Stimulated activated CD8-positive, alpha-beta memory T cell treated with anti-CD3 and anti-CD28 coated beads, Interleukin-7, amount 100 ng/mL, for 4 hours (primary cell): Measurements from ENCODE around the gene ZNF711.
"Not testable (repeated sequence)": the region's sequence is repeated elsewhere in the genome, so short reads cannot be mapped to it uniquely, and the experiment has no call there.

Experiments
- DNase-seq, 2 donors: peaks; one replicate each; pipeline ENCODE4 v3.0.0-alpha.2; 2020; ENCODE audit warnings: low read depth in 2 of 2

ZNF711 gene

GRCh38 chrX:85243761-85244449 lies at the start of gene ZNF711, which contains the start of gene SATL1:
Gene ZNF711 (plus strand): TSS chrX:85243991. CDS start chrX:85247573, 3,582 bp downstream.
Gene SATL1 (minus strand): TSS chrX:85243779. CDS start chrX:85108968, 134,811 bp downstream.
- peak in 1 of 2 donors; percentile 7 for DNase-seq

GRCh38 chrX:85196319-85196718 lies 47.5 kb upstream of the ZNF711 start:
- no peak for DNase-seq

- no peak for DNase-seq
Observed at GRCh38 chrX:85203461-85203970, 40.3 kb upstream of the ZNF711 start.

DNA sequence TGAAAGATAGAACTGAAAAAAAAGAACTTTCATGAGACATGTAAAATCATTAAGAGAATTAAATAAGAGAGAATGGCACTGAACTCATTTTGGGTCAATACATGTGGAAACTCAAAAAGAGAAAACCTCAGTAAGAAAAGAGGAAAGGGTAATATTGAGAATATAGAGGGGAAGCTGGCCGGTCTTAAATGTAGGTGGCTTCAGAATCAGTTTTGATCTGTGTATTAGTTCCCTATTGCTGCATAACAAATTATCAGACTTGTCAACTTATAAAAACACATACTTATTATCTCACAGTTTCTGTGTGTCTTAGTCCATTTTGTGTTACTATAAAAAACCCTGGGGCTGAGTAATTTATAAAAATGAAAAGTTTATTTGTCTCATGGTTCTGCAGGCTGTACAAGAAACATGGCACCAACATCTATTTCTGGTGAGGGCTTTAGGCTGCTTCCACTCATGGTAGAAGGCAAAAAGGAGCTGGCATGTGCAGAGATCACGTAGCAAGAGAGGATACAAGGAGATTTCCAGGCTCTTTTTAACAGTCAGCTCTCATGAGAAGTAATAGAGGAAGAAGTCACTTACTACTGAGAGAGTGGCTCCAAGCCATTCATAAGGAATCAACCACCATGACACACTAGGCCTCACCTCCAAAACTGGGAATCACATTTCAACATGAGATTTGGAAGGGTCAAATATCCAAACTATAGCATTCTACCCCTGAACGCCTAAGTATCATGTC lies 29.8 kb upstream of the ZNF711 start:
- no peak for DNase-seq

DNA sequence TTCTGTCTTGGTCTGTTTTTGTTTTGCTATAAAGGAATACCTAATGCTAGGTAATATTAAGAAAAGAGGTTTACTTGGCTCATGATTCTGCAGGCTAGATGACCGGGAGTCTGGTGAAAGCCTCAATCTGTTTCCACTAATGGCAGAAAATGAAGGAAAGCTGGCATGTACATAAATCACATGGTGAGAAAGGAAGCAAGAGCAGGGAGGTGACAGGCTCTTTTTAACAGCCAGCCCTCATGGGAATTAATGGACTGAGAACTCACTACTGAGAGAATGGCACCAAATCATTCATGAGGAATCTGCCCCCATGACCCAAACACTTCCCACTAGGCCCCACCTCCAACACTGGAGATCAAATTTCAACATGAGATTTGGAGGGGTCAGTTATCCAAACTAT lies 27.8 kb upstream of the ZNF711 start:
- no peak for DNase-seq

DNA sequence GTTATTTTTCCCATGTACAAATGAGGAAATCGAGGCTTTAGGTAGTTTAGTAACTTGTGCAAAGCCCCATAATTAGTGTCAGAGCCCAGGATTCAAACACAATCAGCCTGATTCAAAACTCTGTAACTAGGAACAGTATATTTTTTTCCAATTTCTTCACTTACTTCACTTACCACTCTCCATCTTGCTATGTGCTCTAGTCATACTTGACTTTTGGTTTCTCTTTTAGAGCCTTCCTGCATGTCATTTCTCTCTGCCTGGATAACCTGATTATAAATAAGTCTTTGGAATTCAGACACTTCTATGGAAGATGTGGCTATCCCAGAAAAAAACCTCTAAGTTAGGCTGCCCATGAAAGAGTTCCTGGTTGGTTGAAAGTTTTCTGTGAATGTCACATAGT lies 22.4 kb upstream of the ZNF711 start:
- DNase-seq: no peak

DNA sequence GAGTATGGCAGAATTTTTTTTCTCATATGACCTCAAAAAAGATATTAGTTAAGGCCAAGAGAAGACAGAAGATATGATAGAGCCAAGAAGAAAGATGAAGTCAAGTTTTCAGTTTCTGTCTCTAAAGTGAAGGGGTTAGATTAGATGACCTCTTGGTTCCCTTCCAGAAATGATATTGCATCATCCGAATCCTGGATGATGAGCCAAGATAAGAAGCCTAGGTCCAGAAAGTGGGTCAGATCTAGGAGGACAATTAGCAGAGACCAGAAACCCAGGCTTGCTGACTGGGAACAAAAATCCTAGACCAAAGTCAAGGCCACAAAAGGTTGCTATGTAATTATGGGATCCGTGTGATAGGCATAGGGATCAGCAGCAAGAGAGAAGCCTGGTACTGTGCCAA lies 20.4 kb upstream of the ZNF711 start:
- no peak for DNase-seq

DNA sequence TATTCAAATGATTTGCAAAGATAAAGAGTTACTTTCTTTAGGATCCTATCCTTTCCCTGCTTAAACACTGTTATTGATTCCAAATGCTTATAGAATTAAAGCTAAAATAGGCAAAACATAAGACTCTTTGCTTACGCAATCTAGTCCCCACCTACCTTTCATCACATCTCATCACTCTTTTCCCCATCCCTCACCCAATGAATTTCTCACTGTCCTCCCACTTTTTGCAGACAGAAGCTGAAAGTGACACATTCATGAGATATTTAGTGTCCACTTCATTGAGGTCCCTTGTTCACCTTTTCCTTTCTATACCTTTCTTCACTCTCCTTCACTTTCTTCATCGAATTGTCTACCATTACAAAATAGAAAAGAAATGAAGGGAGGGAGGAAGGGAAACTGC lies 636 bp upstream of the ZNF711 start:
- DNase-seq: no peak

GRCh38 chrX:85244450-85245211 lies 840 bp downstream of the ZNF711 start:
- peak in 1 of 2 donors; percentile 0 for DNase-seq

DNA sequence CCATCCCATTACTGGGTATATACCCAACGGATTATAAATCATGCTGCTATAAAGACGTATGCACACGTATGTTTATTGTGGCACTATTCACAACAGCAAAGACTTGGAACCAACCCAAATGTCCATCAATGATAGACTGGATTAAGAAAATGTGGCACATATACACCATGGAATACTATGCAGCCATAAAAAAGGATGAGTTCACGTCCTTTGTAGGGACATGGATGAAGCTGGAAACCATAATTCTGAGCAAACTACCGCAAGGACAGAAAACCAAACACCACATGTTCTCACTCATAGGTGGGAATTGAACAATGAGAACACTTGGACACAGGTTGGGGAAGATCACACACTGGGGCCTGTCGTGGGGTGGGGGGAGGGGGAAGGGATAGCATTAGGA lies 41.5 kb downstream of the ZNF711 start:
- not testable (repeated sequence) for DNase-seq

GRCh38 chrX:85288992-85289723 lies 45.4 kb downstream of the ZNF711 start:
- no peak for DNase-seq

DNA sequence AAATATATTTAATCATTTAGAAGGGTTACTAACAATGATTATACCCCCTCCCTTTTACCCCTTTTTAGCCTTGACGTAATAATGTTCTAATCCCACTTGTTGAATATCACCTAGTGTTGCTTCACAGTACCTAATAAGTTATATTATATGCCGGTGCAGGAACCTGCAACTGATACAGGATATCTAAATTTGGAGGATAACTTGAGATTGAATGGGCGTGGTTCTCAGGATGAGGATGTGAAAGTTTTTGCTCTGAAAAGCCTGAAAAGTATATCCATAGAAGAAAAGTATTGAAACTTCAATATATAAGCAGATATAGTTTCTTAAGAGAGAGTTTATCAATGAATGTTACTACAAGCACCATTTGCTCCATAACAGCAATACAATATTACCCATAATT lies 59.8 kb downstream of the ZNF711 start:
- DNase-seq: no peak

GRCh38 chrX:85309717-85310116 lies 65.9 kb downstream of the ZNF711 start:
- DNase-seq: no peak

GRCh38 chrX:85311348-85311747 lies 67.6 kb downstream of the ZNF711 start:
- not testable (repeated sequence) for DNase-seq
